NCI-H128 (cell line): Measurements from ENCODE around the gene SMG1.

Experiments
- DNase-seq: peaks from one replicate; lab custom pipeline; 2025; ENCODE audit not compliant: unreplicated experiment; lab: John Stamatoyannopoulos, UW

The SMG1 gene

DNA sequence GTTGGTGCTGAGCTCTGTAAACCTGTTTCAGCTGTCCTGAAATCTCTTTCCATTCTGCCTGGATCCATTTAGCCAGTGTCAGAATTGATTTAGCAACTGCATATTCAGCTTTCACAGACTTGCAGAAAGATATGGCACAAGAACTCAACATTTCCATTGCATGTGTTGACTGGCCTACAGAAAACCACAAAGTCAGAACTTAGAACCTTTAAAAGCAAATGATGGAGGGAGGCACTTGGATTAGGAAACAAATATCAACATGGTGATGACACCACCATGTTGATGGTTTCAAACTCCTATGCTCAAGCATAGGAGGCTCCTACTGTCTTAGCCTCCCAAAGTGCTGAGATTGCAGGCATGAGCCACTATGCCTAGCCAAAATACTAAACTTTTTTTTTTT is 72.5 kb downstream of the SMG1 start:
- DNase-seq, result no peak

GRCh38 chr16:18852647-18853046 is 73.6 kb downstream of the SMG1 start:
- no peak for DNase-seq

DNA sequence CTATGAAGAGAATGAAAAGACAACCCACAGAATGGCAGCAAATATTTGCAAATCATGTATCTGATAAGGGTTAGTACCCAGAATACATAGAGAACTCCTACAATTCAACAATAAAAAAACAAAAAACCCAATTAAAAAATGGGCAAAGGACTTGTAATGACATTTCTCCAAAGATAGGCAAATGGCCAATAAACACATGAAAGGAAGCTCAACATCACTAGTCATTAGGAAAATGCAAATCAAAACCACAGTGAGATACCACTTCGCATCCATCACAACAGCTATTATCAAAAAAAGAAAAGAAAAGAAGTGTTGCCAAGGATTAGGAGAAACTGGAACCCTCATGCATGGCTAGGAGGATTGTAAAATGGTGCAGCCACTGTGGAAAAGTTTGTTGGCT is 79.8 kb downstream of the SMG1 start:
- DNase-seq, result no peak

GRCh38 chr16:18842565-18842964 is 83.6 kb downstream of the SMG1 start:
- DNase-seq, result no peak

DNA sequence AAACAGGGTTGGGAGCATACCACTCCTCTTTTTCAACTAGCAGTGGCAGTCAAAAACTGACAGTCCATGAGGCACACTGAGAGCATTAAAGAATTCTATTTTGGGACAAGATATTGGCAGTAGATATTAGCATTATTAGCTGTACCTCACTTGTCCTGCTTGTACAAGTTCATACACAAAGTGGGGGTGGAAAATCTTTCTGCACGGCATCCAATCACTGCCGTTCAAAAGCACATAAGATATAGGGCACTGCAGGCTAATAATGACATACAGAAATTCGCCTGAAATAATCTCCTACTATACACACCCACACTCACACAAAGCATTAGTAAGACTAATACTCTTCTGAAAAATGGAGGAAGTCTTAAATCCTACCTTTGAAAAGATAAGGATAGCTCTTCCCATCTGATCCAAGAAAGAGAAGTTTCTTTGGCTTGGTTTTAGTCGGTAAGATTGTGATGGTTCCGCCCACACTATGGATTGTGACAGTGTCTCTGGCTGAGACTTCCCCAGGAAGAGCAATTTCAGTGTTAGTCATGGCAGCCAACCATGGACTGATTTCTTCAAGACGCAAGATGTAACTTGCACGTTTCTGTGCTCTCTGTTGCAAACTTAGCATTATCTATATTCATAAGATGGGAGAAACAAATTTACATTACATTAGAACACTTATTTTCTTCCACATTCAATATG is 84.2 kb downstream of the SMG1 start:
- no peak for DNase-seq

GRCh38 chr16:18839555-18839954 is 86.7 kb downstream of the SMG1 start:
- no peak for DNase-seq

DNA sequence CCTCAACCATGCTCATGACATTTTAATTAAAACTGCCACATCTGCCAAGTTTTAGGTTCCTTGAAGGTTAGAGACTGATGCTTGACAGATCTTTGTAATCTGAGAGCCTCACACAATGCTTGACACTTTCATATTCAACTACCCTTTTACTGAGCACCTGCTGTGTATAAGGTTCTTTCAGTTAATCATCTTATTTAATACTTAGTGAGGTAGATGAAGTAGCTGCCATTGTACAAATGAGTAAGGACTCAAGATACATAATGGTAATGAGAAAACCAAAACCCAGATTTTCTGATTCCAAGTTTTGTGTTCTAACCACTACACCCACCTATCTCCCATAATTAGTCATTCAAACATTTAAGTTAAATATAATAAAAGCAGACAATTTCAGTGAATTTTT is 89.5 kb downstream of the SMG1 start:
- DNase-seq, result no peak

DNA sequence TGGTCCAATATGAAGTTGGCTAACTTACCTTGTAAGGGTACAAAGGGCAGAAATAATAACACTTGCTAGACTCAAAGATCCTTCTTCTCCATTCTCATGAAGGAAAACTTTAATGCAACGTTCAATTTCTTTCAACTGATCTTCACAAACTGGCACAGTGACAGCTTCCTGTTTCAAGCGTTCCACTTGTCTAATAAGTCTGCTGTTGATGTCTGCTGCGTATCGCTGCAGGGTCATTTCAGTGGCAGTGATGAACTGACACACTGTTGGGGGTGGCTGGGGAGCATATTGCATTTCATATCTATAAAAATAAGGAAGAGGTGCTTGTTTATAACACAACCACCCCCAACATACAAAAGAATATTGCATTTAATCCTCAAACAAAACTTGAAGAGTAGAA is 91.3 kb downstream of the SMG1 start:
- no peak for DNase-seq

DNA sequence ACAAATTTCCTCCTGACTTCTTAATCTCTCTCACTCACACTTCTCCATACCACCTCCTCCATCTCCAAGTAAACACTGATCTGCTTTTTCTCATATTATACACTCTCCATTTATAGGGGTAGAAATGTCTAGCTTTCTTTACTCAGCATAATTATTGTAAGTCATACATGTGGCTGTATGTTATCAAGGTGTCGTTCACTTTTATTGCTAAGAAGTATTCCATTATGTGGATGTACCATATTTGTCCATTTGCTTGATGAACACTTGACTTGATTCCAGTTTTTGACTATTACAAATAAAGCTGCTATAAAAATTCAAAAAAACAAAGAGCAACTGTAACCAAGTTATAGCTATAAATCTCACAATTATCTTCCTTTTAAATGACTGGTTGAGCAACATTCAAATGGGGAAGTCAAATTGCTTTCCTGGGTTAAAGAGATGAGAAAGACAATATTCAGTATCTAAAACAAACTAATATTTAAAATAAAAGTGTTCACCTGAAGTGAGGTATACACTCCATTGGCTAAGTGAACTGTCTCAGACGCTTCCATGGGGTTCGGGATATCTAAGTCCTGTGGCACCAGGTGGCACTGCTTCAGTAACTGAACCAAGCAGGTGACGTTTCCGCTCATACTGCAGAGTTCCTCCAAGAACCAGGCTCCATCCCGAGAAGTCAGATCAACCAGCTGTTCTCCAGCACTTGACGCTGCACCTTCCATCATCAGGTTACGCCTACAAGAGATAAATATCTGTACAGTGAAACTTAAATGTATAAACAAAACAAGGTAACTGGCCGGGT is 92.3 kb downstream of the SMG1 start:
- DNase-seq, result no peak

GRCh38 chr16:18832613-18833012 is 93.6 kb downstream of the SMG1 start:
- DNase-seq, result no peak

GRCh38 chr16:18832006-18832405 is 94.2 kb downstream of the SMG1 start:
- DNase-seq, result no peak

GRCh38 chr16:18829251-18829650 is 97.0 kb downstream of the SMG1 start:
- DNase-seq, result no peak

DNA sequence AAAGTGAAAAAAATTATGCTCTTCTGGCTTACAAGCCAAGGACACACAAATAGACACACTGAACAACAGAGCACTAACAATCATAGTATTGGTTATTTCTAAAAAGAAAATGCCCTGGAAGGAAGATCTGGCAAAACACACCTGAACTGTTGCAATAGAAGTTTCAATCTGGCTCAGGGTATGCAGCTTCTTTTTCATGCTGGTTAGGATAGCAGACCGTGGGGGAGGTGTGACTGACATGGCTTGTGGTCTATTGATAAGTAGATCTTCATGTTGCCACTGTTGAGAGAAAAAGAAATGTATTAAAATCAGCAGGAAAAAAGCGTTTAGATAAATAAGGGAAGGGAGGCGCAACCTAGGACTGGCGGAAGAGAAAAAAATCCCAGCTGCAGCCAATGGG is 98.3 kb downstream of the SMG1 start:
- no peak for DNase-seq

DNA sequence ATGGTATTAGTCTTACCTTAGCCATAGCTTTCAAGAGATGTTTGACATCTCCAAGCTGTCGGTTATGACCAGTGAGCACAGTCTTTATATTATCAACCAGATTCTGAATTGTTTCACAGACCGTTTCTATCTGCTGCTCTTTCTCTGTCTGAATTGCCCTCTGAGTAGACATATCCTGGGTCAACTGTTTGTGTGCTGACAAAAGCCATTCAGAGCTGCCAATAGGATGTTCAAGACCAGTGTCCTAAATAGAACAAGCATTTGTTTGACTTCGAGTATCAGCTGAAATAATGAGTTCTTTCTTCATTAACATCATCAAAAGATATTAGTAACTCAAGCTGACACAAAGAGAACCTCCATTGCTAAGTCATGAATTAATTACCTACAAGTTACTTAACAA is 109.9 kb downstream of the SMG1 start:
- DNase-seq, result no peak

DNA sequence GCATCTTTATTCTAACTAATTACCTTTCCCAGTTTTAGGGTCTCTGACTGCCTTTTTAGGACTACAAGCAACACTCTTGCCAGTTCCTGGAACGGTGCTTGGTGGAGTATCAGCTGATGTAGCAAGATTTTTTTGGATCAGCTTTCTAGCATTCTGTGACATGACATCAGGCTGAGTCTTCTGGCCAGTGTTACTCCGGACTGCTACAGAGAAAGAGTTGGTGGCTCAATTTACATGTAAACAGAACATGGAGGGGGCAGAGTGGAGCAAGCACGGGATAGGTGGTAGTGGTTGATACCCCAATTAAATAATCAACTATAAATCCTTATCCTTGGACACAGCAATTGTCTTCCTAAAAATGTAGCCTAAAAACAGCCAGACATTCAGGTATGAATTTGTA is 114.3 kb downstream of the SMG1 start:
- no peak for DNase-seq

- no peak for DNase-seq
These were observed 117.0 kb downstream of the SMG1 start for GRCh38 chr16:18809165-18809564.

DNA sequence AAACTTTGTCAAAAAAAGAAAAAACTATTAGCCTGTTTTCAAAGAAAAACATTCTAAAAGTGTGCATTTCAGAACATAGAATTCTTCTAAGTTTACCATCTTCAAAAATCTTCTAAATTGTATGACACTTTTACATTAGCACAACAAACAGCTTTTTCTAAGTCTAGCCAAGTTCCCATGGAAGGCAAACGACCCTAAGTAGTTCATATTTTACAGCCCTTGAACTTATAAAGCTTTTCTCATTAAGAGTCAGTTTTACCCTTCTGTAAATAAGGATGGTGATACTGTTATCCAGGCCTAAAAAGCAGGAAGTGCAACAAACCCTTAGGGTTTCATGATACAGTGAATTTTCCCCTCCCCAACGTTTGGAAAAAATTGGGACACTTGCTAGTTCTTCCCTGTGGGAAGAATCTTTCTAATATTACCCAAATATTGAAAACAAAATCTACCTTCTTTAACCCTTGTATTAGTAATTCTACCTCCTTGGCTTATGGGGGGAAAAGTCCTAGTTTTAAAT is 120.9 kb downstream of the SMG1 start:
- DNase-seq, result no peak

DNA sequence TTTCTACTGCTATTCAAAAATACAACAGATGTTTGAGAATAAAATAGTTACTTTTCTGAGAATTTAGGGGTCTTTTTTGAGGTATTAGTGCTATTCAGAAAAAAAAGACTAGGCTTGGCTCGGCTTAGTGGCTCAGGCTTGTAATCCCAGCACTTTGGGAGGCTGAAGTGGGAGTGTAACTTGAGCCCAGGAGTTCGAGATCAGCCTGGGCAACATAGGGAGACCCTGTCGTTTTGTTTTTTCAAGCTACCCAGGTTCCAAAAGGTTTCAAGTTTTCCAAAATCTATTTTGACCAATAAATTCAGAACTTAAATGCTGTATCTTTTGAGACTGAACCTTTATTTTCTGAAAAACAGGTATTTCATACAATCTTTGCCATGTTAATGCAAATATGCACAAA is 121.7 kb downstream of the SMG1 start:
- no peak for DNase-seq

- no peak for DNase-seq
These were observed 122.4 kb downstream of the SMG1 start for GRCh38 chr16:18803569-18804462.

DNA sequence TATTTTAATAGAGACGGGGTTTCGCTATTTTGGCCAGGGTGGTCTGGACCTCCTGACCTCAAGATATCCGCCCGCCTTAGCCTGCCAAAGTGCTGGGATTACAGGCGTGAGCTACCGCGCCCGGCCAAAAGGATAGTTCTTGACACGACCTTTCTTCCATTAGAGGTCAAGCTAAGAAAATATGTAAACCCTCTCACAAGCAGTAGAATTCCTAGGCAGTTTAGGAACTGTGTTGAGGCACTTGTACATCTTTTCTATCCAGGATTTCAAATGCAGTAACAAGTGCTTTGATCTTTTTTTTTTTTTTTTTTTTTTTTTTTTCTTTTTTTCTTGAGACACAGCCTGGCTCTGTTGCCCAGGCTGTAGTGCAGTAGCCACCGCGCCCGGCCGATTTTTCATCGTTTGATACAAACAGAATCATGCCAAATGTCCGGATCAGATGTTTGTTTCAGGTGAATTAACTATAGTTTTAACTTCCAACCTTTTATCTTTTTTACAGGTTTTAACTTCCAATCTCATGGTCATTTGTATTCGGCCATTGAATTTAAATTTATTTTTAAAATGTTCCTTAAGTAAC is 123.4 kb downstream of the SMG1 start:
- DNase-seq, result no peak
